Body of pancreas (tissue), 4 donors: ENCODE measurements around the gene RAB40C. TPM values are rescaled to one million over a fixed set of nuclear protein-coding genes. Genes with fewer than 3 reads are reported as not detected.

Experiments
- ATAC-seq: fragments of 150-250 bp; one replicate; pipeline ENCODE4 v1.9.1; 2016
- DNase-seq, 4 donors: peaks; one replicate each; pipeline ENCODE4 v3.0.0-alpha.2; 2019
- H3K27ac ChIP-seq, 4 donors: fragments of 200-600 bp; sonication (generic); 1 replicate in 3 of 4; 2 replicates in 1 of 4; pipeline versions ENCODE4 v1.5.1 to v1.6.1; 2016 to 2019; ENCODE audit warnings: mild to moderate bottlenecking in 1 of 4, mixed read lengths in 1 of 4, moderate library complexity in 1 of 4
- H3K27me3 ChIP-seq, 2 donors: fragments of 200-600 bp; sonication (generic); one replicate each; pipeline ENCODE4 v1.6.0; 2016; ENCODE audit warnings: mild to moderate bottlenecking in 1 of 2
- H3K36me3 ChIP-seq, 2 donors: fragments of 200-600 bp; sonication (generic); replicated peaks in 1 of 2; 2 replicates each; pipeline ENCODE4 v1.5.1; 2016; ENCODE audit warnings: low read depth in 2 of 2; ENCODE audit not compliant: insufficient read depth in 1 of 2
- H3K4me1 ChIP-seq: fragments of 200-600 bp; sonication (generic); one replicate; pipeline ENCODE4 v1.6.0; 2016
- H3K4me3 ChIP-seq, 2 donors: fragments of 200-600 bp; sonication (generic); 1 replicate in 1 of 2; 2 replicates in 1 of 2; pipeline ENCODE4 v1.5.1; 2016 to 2019
- H3K9me3 ChIP-seq, 3 donors: fragments of 200-600 bp; sonication (generic); 1 replicate in 2 of 3; 2 replicates in 1 of 3; pipeline ENCODE4 v1.5.1; 2016
- POLR2A ChIP-seq, 3 donors: fragments of 450-650 bp; IDR thresholded peaks; one replicate each; pipeline ENCODE4 v1.6.1; 2016; ENCODE audit warnings: antibody characterized with exemption in 3 of 3, mild to moderate bottlenecking in 2 of 3
- WGBS, 2 donors: methylation state at CpG; one replicate each; pipeline ENCODE4 v1.1.5; 2017; 5-methylcytosine and 5-hydroxymethylcytosine counted together
- intact Hi-C: fragments of 100-400 bp; cut with DNase I; formaldehyde crosslinking; loops from one replicate; pipeline ENCODE4 v1.15.1; 2023
- total RNA-seq, 2 donors: library from RNA; depleted of rRNA; stranded (reverse); fragments of >200 nt; gene quantifications; one replicate each; pipeline ENCODE4 v1.1.0, GENCODE V29; 2016
- TF ChIP-seq, protein P1 (sequence below), 7 experiments: fragments of 450-650 bp in 4 of 7; fragments of 200-600 bp in 3 of 7; sonication (generic) in 3 of 7; IDR thresholded peaks; one replicate each; pipeline ENCODE4 v1.5.1; 2016 to 2019; ENCODE audit warnings: antibody characterized with exemption in 7 of 7

The RAB40C gene
- total RNA-seq, 2 donors from 2014 or later = 37.2 to 41.0 TPM

DNA sequence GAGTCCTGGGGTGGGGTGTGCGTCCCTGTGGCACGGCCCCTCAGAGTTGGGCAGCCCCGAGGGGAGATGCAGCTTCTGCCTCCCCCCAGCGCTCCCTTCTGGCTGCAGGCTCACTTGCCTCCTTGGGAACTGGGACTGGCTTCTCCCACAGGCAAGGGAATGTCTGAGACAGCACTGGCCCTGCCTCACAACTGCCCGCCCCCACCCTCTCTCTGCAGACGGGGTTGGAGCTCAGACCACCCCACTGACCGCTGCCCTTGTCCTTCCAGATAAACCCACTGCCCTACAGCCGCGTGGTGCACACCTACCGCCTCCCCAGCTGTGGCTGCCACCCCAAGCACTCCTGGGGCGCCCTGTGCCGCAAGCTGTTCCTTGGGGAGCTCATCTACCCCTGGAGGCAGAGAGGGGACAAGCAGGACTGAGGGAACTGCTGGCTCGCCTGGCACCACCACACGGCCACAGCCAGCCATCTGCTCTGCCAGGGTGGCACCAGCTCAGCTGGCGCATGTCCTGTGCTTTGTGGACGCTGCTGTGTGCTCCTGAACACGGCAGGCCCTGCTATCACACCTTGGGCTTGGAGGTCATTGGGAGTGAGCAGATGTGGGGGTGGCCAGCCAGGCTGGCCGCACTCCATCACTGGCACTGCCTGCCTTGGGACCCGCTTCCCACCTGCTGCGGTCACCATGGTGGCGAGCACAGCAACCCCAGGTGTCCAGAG lies 7.1 kb upstream of the RAB40C start:
- Histone ChIP-seq H3K36me3 (no peaks in the 10 kb centered on the region), H3K4me3 (no peak overlapping the region), H3K9me3 (no peaks in the 10 kb centered on the region), H3K4me1 (peaks cover 82% of the 10 kb centered on the region), H3K27ac (peak overlapping the region; percentile 74 to 90 (median 86)), H3K27me3 (no peaks in the 10 kb centered on the region)
- WGBS, 2 donors = 33 to 35% methylated on average over 6 to 19 of the region's 21 CpGs
- intact Hi-C loops = no loop called here
- peak; percentile 88 to 97 (median 94) for DNase-seq
- TF ChIP-seq, protein P1, sequence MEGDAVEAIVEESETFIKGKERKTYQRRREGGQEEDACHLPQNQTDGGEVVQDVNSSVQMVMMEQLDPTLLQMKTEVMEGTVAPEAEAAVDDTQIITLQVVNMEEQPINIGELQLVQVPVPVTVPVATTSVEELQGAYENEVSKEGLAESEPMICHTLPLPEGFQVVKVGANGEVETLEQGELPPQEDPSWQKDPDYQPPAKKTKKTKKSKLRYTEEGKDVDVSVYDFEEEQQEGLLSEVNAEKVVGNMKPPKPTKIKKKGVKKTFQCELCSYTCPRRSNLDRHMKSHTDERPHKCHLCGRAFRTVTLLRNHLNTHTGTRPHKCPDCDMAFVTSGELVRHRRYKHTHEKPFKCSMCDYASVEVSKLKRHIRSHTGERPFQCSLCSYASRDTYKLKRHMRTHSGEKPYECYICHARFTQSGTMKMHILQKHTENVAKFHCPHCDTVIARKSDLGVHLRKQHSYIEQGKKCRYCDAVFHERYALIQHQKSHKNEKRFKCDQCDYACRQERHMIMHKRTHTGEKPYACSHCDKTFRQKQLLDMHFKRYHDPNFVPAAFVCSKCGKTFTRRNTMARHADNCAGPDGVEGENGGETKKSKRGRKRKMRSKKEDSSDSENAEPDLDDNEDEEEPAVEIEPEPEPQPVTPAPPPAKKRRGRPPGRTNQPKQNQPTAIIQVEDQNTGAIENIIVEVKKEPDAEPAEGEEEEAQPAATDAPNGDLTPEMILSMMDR (IDR thresholded peaks at IDR 0.05) = peak in 5 of 7 experiments; percentile 23 to 64 (median 56)
- TF ChIP-seq POLR2A (IDR thresholded peaks at IDR 0.05) = peak; percentile 42 to 69 (median 58)
- peak; percentile 69 for ATAC-seq

DNA sequence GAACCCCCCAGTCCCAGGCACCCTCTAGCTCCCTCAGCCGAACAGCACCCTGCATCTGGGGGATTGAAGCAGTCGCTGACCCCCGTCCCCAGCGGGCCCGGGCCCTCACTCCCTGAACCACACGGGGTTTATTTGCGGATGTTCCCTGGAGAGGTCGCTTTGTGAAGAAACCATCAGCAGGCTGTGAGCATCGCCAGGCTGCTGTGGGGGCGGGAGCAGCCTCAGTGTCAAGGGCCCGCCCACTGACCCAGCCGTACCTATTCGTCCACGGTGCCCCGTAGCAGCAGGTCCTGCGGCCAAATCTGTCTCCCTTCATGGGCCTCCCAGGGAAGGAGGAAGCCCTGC lies 6.4 kb upstream of the RAB40C start:
- Histone ChIP-seq H3K4me1 (peaks cover 88% of the 10 kb centered on the region), H3K4me3 (no peak overlapping the region), H3K27me3 (no peaks in the 10 kb centered on the region), H3K27ac (peak overlapping the region; percentile 74 to 90 (median 86)), H3K9me3 (no peaks in the 10 kb centered on the region), H3K36me3 (no peaks in the 10 kb centered on the region)
- intact Hi-C loops = no loop called here
- no peak for TF ChIP-seq POLR2A (IDR thresholded peaks at IDR 0.05)
- TF ChIP-seq, protein P1 (IDR thresholded peaks at IDR 0.05) = no peak
- ATAC-seq (no peak), DNase-seq (peak in 1 of 4 donors; percentile 27)
- WGBS, 2 donors = 53 to 67% methylated on average over 4 to 15 of the region's 16 CpGs

DNA sequence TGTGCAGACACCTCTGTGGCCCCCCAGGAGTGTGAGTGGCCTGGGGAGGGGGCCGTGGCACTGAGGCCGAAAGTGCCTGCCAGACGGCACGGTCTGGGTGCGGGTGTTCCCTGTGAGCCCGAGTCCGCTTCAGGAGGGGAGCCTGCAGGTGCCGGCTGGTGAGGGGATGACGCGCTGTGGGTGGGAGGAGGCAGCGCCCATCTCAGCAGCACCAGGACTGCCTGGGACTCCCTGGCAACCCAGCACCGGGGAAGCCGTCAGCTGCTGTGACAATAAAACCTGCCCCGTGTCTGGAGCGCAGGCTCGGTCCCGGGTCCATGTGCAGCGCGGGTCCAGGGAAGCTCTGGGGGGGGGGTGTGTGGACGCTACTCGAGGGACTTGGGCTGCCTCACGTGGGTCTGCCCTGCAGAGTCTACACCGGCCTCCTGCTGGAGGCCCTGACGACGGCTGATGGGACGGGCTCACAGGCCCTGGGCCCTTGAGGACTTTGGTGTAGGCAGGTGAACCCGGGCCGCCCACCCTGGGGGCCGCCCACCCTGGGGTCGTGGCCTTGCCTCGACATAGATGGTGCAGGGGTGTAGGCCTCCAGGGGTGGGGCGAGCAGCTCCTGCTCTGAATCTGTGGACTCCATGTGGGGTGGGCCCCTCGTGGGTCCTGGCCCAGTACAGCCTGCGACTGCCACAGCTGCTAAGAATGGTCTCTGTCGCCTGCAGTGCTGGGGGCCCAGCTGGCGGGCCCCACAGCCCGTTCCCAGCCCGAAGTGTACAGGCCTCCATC lies 5.9 kb upstream of the RAB40C start:
- 52 to 76% methylated on average over 6 to 38 of the region's 38 CpGs for WGBS, 2 donors
- no peaks in the 10 kb centered on the region for H3K27me3 ChIP-seq
- no peak overlapping the region for H3K4me3 ChIP-seq
- ATAC-seq (no peak), DNase-seq (peak in 2 of 4 donors; percentile 43 to 54)
- TF ChIP-seq POLR2A (IDR thresholded peaks at IDR 0.05) = no peak
- TF ChIP-seq, protein P1 (IDR thresholded peaks at IDR 0.05) = no peak
- H3K27ac ChIP-seq = peak overlapping the region; percentile 74 to 90 (median 86)
- no peaks in the 10 kb centered on the region for H3K9me3 ChIP-seq
- no peaks in the 10 kb centered on the region for H3K36me3 ChIP-seq
- H3K4me1 ChIP-seq = peaks cover 88% of the 10 kb centered on the region
- intact Hi-C loops = no loop called here

DNA sequence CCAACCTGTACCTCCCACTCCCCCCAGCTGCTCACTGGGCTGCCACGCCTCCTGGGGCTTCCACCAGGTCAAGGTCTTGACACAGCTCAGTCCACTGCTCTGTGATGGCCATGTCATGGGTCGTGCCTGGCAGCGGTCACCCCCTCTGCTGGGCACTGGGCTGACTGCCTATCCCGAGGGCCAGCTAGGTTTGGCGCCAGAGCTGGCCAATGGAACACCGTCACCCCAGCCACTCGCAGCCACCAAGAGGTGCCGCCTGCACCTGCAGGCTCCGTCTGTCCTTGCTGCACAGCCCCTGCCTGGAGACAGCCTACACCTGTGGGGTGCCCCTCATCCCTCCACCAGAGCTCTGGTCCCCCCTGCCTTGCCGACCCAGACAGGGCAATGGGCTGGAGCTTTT lies 4.5 kb upstream of the RAB40C start:
- ATAC-seq (no peak), DNase-seq (peak; percentile 63 to 80 (median 73))
- Histone ChIP-seq H3K36me3 (no peaks in the 10 kb centered on the region), H3K9me3 (no peaks in the 10 kb centered on the region), H3K4me3 (no peak overlapping the region), H3K27ac (no peak overlapping the region), H3K4me1 (peaks cover 75% of the 10 kb centered on the region), H3K27me3 (no peaks in the 10 kb centered on the region)
- 7 to 9% methylated on average over 4 to 9 of the region's 10 CpGs for WGBS, 2 donors
- intact Hi-C loops = no loop called here
- no peak for TF ChIP-seq POLR2A (IDR thresholded peaks at IDR 0.05)
- TF ChIP-seq, protein P1 (IDR thresholded peaks at IDR 0.05) = peak in 4 of 7 experiments; percentile 39 to 46 (median 43)
